Spleen (tissue), 7 donors: Measurements from ENCODE around the gene ZRANB1.

ENCODE experiments used
- CTCF ChIP-seq, 11 experiments: fragments of 200-600 bp in 7 of 11; fragments of 450-650 bp in 4 of 11; sonication (generic) in 4 of 11; IDR thresholded peaks in 8 of 11; conservative IDR thresholded peaks in 3 of 11; 1 replicate in 7 of 11; 2 replicates in 4 of 11; pipeline versions ENCODE4 v1.4.0 to v1.8.0; 2016 to 2021; ENCODE audit warnings: antibody characterized with exemption in 11 of 11, inconsistent platforms in 4 of 11, mild to moderate bottlenecking in 1 of 11
- POLR2AphosphoS5 ChIP-seq, 3 donors: sonication (generic); formaldehyde crosslinking; IDR thresholded peaks; one replicate each; pipeline ENCODE4 v1.5.1; 2017; ENCODE audit warnings: antibody characterized with exemption in 3 of 3
- donor health status: DM: no; HTN: no; CAD: no; lungs with moderate emphysema.
- donor health status: DM: no; HTN: no; CAD: no.
- donor health status: DM: no; HTN: no; CAD: no.

DNA sequence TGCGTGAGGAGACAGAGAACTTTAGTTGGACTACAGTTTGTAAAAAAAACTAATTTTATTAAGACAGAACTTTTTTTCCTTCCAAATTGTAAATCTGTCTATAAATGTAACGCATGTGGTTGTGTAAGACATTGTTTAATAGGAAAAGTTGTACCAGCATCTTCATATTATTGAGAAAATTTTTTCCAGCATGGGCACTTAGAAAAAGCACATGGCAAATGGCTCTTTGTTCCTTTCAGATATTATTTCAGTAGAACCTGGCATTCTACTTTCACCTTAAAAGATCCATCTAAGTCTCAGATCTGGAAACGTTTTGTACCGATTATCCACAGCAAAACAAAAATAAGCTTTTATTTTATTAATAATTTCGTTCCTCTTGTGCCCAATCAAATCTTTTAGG, 43.2 kb downstream of the ZRANB1 start:
- no peak for TF ChIP-seq POLR2AphosphoS5 (IDR thresholded peaks at IDR 0.05)
- no peak for TF ChIP-seq CTCF (IDR thresholded peaks at IDR 0.05 in 8 of 11, conservative IDR thresholded peaks at IDR 0.05 in 3 of 11)
